NCI-H187 (cell line): ENCODE measurements around the gene TRIM39.

Experiments used
- DNase-seq, 2 experiments: peaks; one replicate each; lab custom pipeline; 2025; lab: John Stamatoyannopoulos, UW

The TRIM39 gene

GRCh38 chr6:30327232-30327746 is 562 bp downstream of the TRIM39 start:
- no peak for DNase-seq

GRCh38 chr6:30328397-30328796 is 1.7 kb downstream of the TRIM39 start:
- no peak for DNase-seq

- DNase-seq = no peak
Measured at GRCh38 chr6:30329331-30329730, 2.6 kb downstream of the TRIM39 start.

- no peak for DNase-seq
Measured at GRCh38 chr6:30331981-30332380, 5.3 kb downstream of the TRIM39 start.

DNA sequence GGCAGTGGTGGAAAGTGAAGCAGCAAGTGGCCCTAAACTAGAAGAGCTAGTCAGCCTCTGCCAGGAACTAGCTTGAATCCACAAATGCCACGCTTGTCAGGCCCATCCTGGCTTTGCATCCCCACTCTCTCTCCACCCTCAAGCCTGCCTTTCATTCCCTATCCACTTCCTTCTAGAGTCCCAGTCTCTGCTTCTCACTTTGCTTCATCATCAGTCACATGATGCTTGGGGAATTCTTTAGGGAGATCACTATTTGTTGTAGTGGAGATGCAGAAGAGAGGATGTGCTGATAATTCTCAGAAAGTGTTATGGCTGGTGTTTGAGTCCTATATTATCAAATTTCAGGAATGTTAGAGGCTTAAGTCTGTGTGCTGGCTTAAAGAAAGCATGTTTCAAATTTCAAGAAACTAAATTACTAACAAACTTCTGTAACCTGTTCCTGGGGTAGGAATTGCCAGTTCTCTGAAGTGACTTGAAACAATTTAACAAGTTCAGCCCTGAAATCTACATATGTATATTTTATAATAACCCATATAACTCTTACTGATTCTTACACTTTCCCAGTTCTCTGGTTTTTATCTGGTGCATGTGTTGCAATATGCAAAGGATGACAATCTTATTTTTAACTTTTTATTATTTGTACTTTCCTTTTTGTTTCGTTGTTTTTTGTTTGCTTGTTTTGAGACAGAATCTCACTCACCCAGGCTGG is 7.5 kb downstream of the TRIM39 start:
- DNase-seq = no peak

GRCh38 chr6:30340589-30341054 is 13.9 kb downstream of the TRIM39 start:
- DNase-seq = no peak

DNA sequence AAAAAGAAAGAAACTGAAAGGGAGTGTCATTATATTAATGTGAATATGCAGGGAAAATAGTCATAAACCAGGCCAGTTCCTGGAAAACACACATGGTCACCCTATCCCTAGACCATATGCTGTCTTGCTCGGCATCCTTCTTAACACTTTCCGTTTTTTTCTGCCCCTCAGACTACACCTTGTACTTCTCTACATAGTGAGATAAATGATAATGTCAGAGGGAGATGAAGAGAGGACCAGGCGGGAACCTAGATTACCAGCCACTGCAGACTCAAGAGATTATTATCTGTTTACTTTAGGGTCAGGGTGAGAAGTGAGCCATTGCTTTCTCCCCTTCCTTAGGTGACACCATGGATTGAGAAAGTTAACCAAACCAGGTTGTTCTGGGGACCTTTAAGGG is 14.5 kb downstream of the TRIM39 start:
- DNase-seq = no peak

DNA sequence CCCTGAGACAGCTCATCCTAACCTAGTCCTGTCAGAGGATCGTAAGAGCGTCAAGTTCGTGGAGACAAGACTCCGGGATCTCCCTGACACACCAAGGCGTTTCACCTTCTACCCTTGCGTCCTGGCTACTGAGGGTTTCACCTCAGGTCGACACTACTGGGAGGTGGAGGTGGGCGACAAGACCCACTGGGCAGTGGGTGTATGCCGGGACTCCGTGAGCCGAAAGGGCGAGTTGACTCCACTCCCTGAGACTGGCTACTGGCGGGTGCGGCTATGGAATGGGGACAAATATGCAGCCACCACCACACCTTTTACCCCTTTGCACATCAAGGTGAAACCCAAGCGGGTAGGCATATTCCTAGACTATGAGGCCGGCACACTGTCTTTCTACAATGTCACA is 15.0 kb downstream of the TRIM39 start:
- no peak for DNase-seq

DNA sequence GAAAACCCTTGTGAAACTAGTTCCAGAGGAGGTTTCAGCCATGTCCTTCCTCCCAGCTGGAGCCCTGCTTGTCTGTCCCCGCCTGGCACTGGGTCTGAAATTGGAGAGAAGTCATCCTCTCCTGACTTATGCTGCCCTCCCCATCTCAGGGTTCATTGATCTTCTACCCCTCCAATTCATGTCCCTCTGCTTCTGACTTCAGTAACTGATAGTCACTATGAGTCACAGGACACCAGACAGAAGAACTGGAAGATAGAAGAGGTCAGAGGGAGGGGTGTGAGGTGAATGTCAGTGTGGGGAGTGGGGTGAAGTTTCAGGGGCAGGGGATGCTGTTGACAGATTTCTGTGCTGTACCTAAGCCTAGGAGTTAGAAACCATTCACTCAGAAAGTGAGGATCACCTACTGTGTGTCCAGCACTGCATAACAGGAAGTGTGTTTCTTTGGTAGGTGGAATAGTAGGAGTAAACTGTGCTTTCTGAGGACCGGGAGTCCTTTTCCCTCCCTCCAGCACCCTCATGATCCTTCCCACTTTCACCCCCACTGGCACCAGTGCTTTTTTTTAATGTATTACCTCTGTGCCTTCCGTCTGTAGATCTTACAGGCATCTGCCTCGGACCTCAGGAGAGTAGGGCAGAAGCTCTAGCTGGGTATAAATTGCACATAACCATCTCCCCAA is 17.6 kb downstream of the TRIM39 start:
- DNase-seq = no peak

DNA sequence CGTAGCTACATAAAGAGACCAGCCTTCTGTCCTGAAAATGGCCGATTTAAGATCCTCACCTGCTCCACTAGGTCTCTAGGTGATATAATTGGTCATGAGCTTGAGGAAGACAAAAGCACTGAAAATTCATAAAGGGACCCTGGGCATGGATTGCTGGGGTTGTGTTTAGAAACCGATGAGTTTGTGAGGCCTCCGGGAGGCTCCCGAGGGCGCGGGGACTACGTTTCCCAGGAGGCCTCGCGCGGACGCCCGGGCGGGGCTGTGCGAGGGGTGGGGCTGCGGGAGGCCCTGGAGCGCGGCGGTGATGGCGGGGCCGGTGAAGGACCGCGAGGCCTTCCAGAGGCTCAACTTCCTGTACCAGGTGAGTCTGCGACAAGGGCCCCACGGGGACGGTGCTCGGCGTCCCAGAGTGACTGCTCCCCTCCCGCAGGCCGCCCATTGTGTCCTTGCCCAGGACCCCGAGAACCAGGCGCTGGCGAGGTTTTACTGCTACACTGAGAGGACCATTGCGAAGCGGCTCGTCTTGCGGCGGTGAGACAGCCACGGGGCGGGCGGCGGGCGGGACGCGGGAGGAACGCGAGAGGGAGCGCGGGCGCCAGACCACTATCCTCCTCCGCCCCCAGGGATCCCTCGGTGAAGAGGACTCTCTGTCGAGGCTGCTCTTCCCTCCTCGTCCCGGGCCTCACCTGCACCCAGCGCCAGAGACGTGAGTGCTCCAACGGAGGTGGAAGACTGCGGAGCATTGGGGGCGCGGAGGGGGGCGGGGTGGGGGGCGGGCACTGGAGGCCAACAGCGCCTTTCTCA is 18.3 kb downstream of the TRIM39 start, which contains the start of gene RPP21:
RPP21 (plus strand) TSS at position 289 of the 804 bp plus-strand sequence; CDS start at position 305, 16 bp downstream.
- peak; percentile 36 to 63 for DNase-seq

- no peak for DNase-seq
Measured at GRCh38 chr6:30345852-30346251, 19.1 kb downstream of the TRIM39 start.

- DNase-seq = no peak
Measured at GRCh38 chr6:30348957-30349356, 22.2 kb downstream of the TRIM39 start.

DNA sequence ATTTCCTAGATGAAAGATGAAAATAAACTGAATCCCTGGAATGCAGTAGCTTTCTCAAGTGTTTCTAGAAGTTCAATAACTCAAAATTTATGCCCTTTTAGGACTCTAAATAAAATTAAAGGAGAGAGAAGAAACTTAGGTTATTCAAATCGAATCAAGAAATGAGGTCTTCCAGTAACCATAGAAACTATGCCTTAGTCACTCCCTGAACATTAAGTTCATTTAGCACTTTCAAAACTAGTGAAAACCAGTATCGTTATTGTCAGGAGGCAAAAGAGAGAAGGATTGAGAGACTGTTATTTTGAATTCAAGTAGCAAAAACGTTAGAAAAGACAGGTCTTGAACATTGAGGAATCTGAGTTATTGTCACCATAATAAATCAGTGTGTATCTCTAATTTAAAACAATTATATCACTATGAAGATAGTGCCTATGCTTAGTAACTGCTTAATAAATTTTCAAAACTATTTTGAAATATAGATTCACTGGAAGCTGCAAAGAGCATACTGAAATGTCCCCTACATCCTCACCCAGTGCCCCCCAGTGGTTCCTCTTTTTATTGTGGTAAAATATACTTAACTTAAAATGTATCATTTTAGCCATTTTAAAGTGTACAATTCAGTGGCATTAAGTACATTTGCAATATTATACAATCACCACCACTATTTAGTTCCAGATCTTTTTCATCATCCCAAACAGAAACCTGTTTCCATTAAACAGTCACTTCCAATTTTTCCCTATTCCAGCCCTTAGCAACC is 22.9 kb downstream of the TRIM39 start:
- DNase-seq = no peak

DNA sequence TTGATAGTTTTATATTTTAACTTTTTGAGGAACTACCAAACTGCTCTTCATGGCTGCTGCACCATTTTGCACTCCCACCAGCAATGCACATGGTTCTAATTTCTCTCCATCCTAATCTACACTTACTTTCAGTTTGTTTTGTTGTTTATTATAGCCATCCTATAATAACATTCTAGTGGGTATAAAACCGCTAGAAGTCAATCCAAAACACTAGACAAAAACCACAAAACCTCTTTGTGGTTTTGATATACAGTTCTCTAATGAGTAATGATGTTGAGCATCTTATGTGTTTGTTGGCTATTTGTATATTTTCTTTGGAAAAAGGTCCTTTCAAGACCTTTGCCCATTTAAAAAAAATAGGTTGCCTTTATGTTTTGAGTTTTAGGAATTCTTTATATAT is 23.8 kb downstream of the TRIM39 start:
- no peak for DNase-seq

GRCh38 chr6:30352550-30352949 is 25.8 kb downstream of the TRIM39 start:
- no peak for DNase-seq

- no peak for DNase-seq
Measured at GRCh38 chr6:30355281-30355680, 28.6 kb downstream of the TRIM39 start.

GRCh38 chr6:30356536-30356935 is 29.8 kb downstream of the TRIM39 start:
- no peak for DNase-seq

DNA sequence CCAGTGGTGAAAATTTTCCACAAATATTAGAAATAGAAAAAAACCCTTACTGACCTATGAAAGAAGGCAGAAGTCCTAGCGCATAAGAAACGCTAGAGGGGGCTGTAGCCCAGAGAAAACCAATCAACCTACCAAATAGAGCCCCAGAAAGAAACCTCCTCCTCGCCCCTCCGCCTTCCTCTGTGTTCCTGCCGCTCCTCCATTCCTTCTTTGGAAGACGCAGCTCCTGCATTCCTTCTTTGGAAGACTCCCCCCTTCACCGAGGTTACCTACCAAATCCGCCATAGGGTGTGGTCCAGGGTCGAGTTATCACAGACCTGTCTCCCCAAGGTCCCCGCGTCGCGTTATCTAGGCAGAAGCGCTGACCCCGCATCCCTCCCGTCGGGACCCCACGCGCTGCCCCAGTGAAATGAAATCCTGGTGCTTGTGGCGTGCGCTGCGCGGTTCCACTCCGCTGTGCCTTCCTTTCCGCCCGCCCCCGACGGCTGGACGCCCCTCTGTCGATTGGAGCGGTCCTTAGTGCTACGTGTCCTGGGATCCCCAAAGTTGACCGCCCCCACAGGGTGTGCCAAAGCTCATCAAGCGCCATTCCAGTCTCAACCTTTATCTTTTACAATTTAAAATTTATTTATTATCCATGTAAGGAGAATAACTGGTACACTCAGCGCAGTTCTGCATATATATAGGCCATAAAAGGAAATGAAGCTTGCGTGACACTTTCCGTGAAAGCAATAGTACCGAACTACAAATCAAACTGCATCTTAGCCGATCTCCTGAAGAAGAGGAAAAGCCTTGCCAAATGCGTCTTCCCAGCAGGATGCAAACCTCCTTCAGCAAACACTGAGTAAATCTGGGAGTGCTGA is 31.2 kb downstream of the TRIM39 start:
- DNase-seq = peak in 1 of 2 experiments; percentile 6

- no peak for DNase-seq
Measured at GRCh38 chr6:30359276-30359675, 32.5 kb downstream of the TRIM39 start.

DNA sequence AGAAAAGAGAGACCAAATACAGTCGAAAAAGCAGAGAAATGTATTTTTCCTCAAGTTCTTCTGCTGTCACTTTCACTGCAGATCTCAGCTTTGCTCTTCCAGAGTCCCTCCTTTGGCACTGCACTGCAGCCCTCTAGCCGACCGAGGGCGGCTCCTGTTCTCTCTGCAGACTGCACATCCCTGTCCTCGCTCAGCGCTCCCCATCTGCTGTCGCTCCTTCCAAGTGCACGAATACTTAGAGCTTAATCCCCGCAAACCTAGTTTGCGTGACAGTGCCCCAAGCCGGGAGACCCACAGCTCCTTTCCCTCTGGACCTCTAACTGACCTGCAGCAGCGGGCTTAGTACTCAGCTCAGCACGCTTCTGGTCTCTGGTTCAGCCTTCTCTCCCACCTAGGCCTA is 33.4 kb downstream of the TRIM39 start:
- DNase-seq = no peak

DNA sequence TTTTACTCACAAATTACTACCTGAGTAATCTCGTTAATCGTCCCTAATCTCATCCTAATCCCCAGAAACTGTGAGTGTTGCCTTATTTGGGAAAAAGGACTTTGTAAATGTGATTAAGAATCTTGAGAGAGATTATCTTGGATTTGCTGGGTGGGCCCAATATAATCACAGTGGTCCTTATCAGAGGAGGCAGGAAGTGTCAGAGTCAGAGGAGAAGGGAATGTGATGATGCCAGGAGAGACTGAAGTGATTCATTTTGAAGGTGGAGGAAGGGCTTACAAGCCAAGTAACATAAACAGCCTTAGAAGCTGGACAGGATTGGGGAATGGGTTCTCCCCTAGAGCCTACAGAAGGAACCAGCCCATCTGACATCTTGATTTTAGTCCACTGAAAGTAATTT is 34.9 kb downstream of the TRIM39 start:
- DNase-seq = no peak
